Stimulated activated CD8-positive, alpha-beta memory T cell treated with anti-CD3 and anti-CD28 coated beads, Interleukin-2, amount 100 ng/mL, for 1 hour (primary cell): Measurements from ENCODE around the gene RCC2.
"Not testable (repeated sequence)": the region's sequence is repeated elsewhere in the genome, so short reads cannot be mapped to it uniquely, and the experiment has no call there.

ENCODE experiments used
- DNase-seq, 2 donors: peaks; one replicate each; pipeline ENCODE4 v3.0.0-alpha.2; 2020; ENCODE audit warnings: low read depth in 2 of 2

The RCC2 gene

GRCh38 chr1:17439250-17440073 lies at the start of gene RCC2:
Gene RCC2 (minus strand): TSS chr1:17439677. CDS start chr1:17438514, 1,163 bp downstream.
- peak; percentile 46 to 50 for DNase-seq

GRCh38 chr1:17486242-17486641 lies 46.8 kb upstream of the RCC2 start:
- no peak for DNase-seq

- no peak for DNase-seq
Measured at GRCh38 chr1:17485281-17485680, 45.8 kb upstream of the RCC2 start.

- not testable (repeated sequence) for DNase-seq
Measured at GRCh38 chr1:17481981-17482380, 42.5 kb upstream of the RCC2 start.

- DNase-seq = no peak
Measured at GRCh38 chr1:17480846-17481245, 41.4 kb upstream of the RCC2 start.

- no peak for DNase-seq
Measured at GRCh38 chr1:17475752-17476151, 36.3 kb upstream of the RCC2 start.

- not testable (repeated sequence) for DNase-seq
Measured at GRCh38 chr1:17474836-17475555, 35.5 kb upstream of the RCC2 start.

GRCh38 chr1:17472814-17473213 lies 33.3 kb upstream of the RCC2 start:
- DNase-seq = no peak

- no peak for DNase-seq
Measured at GRCh38 chr1:17471393-17471792, 31.9 kb upstream of the RCC2 start.

- DNase-seq = no peak
Measured at GRCh38 chr1:17470021-17470799, 30.7 kb upstream of the RCC2 start.

GRCh38 chr1:17468357-17469265 lies 29.1 kb upstream of the RCC2 start:
- not testable (repeated sequence) for DNase-seq

GRCh38 chr1:17466359-17466758 lies 26.9 kb upstream of the RCC2 start:
- no peak for DNase-seq

GRCh38 chr1:17465228-17465627 lies 25.8 kb upstream of the RCC2 start:
- DNase-seq = no peak

- no peak for DNase-seq
Measured at GRCh38 chr1:17463991-17464390, 24.5 kb upstream of the RCC2 start.

GRCh38 chr1:17462669-17463068 lies 23.2 kb upstream of the RCC2 start:
- DNase-seq = no peak

GRCh38 chr1:17460219-17460618 lies 20.7 kb upstream of the RCC2 start:
- no peak for DNase-seq

- no peak for DNase-seq
Measured at GRCh38 chr1:17458794-17459193, 19.3 kb upstream of the RCC2 start.

- DNase-seq = no peak
Measured at GRCh38 chr1:17452686-17453085, 13.2 kb upstream of the RCC2 start.

GRCh38 chr1:17452203-17452602 lies 12.7 kb upstream of the RCC2 start:
- DNase-seq = not testable (repeated sequence)

- DNase-seq = no peak
Measured at GRCh38 chr1:17451731-17452130, 12.3 kb upstream of the RCC2 start.

- DNase-seq = no peak
Measured at GRCh38 chr1:17447501-17447992, 8.1 kb upstream of the RCC2 start.
